ENCODE measurements around the gene RPS6KA2.

DNA sequence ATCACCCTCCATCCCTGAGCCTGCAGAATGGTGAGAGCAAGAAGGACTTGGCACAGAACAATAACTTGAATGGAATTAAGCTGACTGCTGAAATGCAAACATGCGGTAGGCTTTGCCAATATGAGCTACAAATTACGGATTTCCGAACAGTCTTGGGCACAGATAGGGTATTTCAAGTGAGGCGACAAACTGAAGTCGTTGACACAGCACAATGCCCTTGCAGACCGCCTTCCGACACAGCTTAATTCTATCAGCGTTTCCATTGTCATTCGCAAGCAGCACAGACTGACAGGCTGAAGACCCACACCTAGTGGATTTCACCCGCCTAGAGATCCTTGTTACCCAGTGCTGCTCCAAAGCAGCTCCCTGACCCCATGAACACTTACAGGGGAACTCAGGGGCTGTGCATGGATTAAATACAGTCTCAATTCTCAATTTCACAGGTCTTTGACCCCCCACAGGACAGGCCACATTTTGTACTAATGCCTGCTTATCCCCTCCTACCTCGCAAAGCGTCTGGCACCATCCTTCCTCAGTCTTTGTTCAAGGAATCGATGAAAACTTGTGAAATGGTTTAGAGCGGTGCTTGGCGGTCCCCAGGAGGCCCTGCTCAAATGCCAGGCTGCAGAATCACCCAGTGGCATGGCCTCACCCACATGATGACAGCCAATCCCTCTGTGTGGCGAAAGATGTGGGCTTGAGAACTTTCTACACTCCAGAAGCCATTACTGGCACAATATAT, 75.1 kb downstream of the RPS6KA2 start:
- TF ChIP-seq, protein P1, sequence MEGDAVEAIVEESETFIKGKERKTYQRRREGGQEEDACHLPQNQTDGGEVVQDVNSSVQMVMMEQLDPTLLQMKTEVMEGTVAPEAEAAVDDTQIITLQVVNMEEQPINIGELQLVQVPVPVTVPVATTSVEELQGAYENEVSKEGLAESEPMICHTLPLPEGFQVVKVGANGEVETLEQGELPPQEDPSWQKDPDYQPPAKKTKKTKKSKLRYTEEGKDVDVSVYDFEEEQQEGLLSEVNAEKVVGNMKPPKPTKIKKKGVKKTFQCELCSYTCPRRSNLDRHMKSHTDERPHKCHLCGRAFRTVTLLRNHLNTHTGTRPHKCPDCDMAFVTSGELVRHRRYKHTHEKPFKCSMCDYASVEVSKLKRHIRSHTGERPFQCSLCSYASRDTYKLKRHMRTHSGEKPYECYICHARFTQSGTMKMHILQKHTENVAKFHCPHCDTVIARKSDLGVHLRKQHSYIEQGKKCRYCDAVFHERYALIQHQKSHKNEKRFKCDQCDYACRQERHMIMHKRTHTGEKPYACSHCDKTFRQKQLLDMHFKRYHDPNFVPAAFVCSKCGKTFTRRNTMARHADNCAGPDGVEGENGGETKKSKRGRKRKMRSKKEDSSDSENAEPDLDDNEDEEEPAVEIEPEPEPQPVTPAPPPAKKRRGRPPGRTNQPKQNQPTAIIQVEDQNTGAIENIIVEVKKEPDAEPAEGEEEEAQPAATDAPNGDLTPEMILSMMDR (IDR thresholded peaks at IDR 0.05): no peak
- TF ChIP-seq POLR2A (IDR thresholded peaks at IDR 0.05): no peak

All from Peyer's patch (tissue), 4 donors.